ENCODE results near the gene C3orf20. TPM values are rescaled to one million over a fixed set of nuclear protein-coding genes. Genes with fewer than 3 reads are reported as not detected.

The C3orf20 gene
- total and polyA plus RNA-seq, 11 donors: 0.21 to 0.31 TPM; not detected in 9

- no peak for TF ChIP-seq CTCF (IDR thresholded peaks at IDR 0.05)
- TF ChIP-seq POLR2A (IDR thresholded peaks at IDR 0.05): no peak
- Histone ChIP-seq H3K4me3 (no peak overlapping the region), H3K36me3 (no peaks in the 10 kb centered on the region), H3K27ac (no peak overlapping the region), H3K27me3 (peaks cover 0 to 3% (median 0%) of the 10 kb centered on the region in 9 donors), H3K9me3 (peaks cover 0 to 6% (median 0%) of the 10 kb centered on the region in 12 donors), H3K4me1 (peaks cover 0 to 38% (median 24%) of the 10 kb centered on the region in 12 donors)
- ATAC-seq: no peak
- 72 to 75% (median 73%) methylated on average over 14 of the region's 14 CpGs for WGBS, 4 donors
- peak in 1 of 5 donors; percentile 9 for DNase-seq
- intact Hi-C loops (cut with DNase I): loop anchor here in 1 of 10 donors (10.0 kb wide), 1 partner anchor 48 kb away; no protein-coding TSS in a partner anchor
These were observed 121.6 kb downstream of the C3orf20 start for GRCh38 chr3:14796403-14797077.

- no peak for DNase-seq
- TF ChIP-seq CTCF (IDR thresholded peaks at IDR 0.05) (no peak), POLR2A (IDR thresholded peaks at IDR 0.05) (no peak)
- Histone ChIP-seq H3K4me1 (peaks cover 0 to 27% (median 18%) of the 10 kb centered on the region in 12 donors), H3K36me3 (no peaks in the 10 kb centered on the region), H3K27me3 (peaks cover 0 to 3% (median 0%) of the 10 kb centered on the region in 9 donors), H3K9me3 (peaks cover 0 to 6% (median 0%) of the 10 kb centered on the region in 12 donors), H3K4me3 (no peak overlapping the region), H3K27ac (no peak overlapping the region)
- 84 to 86% (median 86%) methylated on average over 4 of the region's 4 CpGs for WGBS, 4 donors
- intact Hi-C loops (cut with DNase I): loop anchor here in 1 of 10 donors (10.0 kb wide), 1 partner anchor 47 kb away; no protein-coding TSS in a partner anchor
- no peak for ATAC-seq
These were observed 122.8 kb downstream of the C3orf20 start for GRCh38 chr3:14797731-14798130.

- Histone ChIP-seq H3K9me3 (peaks cover 0 to 6% (median 0%) of the 10 kb centered on the region in 12 donors), H3K36me3 (no peaks in the 10 kb centered on the region), H3K4me3 (no peak overlapping the region), H3K27me3 (peaks cover 0 to 3% (median 0%) of the 10 kb centered on the region in 9 donors), H3K4me1 (peaks cover 0 to 25% (median 14%) of the 10 kb centered on the region in 12 donors), H3K27ac (no peak overlapping the region)
- no peak for DNase-seq
- WGBS, 4 donors: 74 to 86% (median 85%) methylated on average over 2 to 6 of the region's 6 CpGs
- intact Hi-C loops (cut with DNase I): loop anchor here in 1 of 10 donors (10.0 kb wide), 1 partner anchor 47 kb away; no protein-coding TSS in a partner anchor
- ATAC-seq: no peak
- TF ChIP-seq CTCF (IDR thresholded peaks at IDR 0.05): no peak
- no peak for TF ChIP-seq POLR2A (IDR thresholded peaks at IDR 0.05)
These were observed 123.3 kb downstream of the C3orf20 start for GRCh38 chr3:14798231-14798630.

- 86 to 93% (median 91%) methylated on average over 4 of the region's 4 CpGs for WGBS, 4 donors
- no peak for ATAC-seq
- intact Hi-C loops (cut with DNase I): loop anchor here in 1 of 10 donors (10.0 kb wide), 1 partner anchor 46 kb away; no protein-coding TSS in a partner anchor
These were observed 124.2 kb downstream of the C3orf20 start for GRCh38 chr3:14799146-14799545.

More at GRCh38 chr3:14799146-14799545, 124.2 kb downstream of the C3orf20 start:
- H3K4me1 ChIP-seq: peaks cover 0 to 27% (median 12%) of the 10 kb centered on the region in 12 donors
- H3K9me3 ChIP-seq: peaks cover 0 to 6% (median 0%) of the 10 kb centered on the region in 12 donors
- DNase-seq: no peak
- TF ChIP-seq POLR2A (IDR thresholded peaks at IDR 0.05): no peak
- TF ChIP-seq CTCF (IDR thresholded peaks at IDR 0.05): no peak
- H3K27me3 ChIP-seq: peaks cover 0 to 3% (median 0%) of the 10 kb centered on the region in 9 donors
- no peaks in the 10 kb centered on the region for H3K36me3 ChIP-seq
- no peak overlapping the region for H3K4me3 ChIP-seq
- no peak overlapping the region for H3K27ac ChIP-seq

Data from heart left ventricle (tissue), 16 donors.